Endothelial cell (in vitro differentiated cells): ENCODE measurements around the gene PCDHGA11. TPM values are rescaled to one million over a fixed set of nuclear protein-coding genes. Genes with fewer than 3 reads are reported as not detected.

ENCODE experiments used
- DNase-seq: peaks from one replicate; pipeline ENCODE4 v3.0.0; 2021; ENCODE audit warnings: low spot score
- H3K27ac Mint-ChIP-seq: one replicate; pipeline ENCODE4 v1.8.0; 2021; ENCODE audit warnings: mixed read lengths, inconsistent platforms; ENCODE audit not compliant: unreplicated experiment
- H3K27me3 Mint-ChIP-seq: one replicate; pipeline ENCODE4 v1.8.0; 2021; ENCODE audit warnings: mild to moderate bottlenecking, moderate library complexity, mixed read lengths, inconsistent platforms; ENCODE audit not compliant: unreplicated experiment
- H3K36me3 Mint-ChIP-seq: one replicate; pipeline ENCODE4 v1.8.0; 2021; ENCODE audit warnings: mild to moderate bottlenecking, low read depth, mixed read lengths, inconsistent platforms; ENCODE audit not compliant: unreplicated experiment
- H3K4me1 Mint-ChIP-seq: one replicate; pipeline ENCODE4 v1.8.0; 2021; ENCODE audit warnings: mild to moderate bottlenecking, mixed read lengths, inconsistent platforms; ENCODE audit not compliant: unreplicated experiment
- H3K4me3 Mint-ChIP-seq: one replicate; pipeline ENCODE4 v1.8.0; 2021; ENCODE audit warnings: mild to moderate bottlenecking, mixed read lengths, inconsistent platforms; ENCODE audit not compliant: unreplicated experiment
- H3K9me3 Mint-ChIP-seq: one replicate; pipeline ENCODE4 v1.8.0; 2021; ENCODE audit warnings: mixed read lengths, inconsistent platforms; ENCODE audit not compliant: unreplicated experiment
- CTCF ChIP-seq: fragments of 200-600 bp; sonication (generic); IDR thresholded peaks from one replicate; pipeline ENCODE4 v1.5.0; 2021; ENCODE audit warnings: antibody characterized with exemption; ENCODE audit not compliant: unreplicated experiment
- total RNA-seq: library from RNA; stranded (reverse); fragmentation: NEBNext Ultra II Directional; extraction: Animal tissue kit (Norgen Biotek cat#: 25700); gene quantifications from one replicate; pipeline ENCODE4 v1.2.1, GENCODE V29; 2021; ENCODE audit not compliant: unreplicated experiment

Gene PCDHGA11
- total RNA-seq, 1 donor from 2014 or later = 10.8 TPM

GRCh38 chr5:141421489-141421855 lies 621 bp downstream of the PCDHGA11 start:
- Mint-ChIP-seq H3K36me3 (peaks cover 75% of the 10 kb centered on the region), H3K4me3 (peak overlapping the region; percentile 82), H3K27me3 (peaks cover 25% of the 10 kb centered on the region), H3K27ac (no peak overlapping the region), H3K9me3 (peaks cover 40% of the 10 kb centered on the region), H3K4me1 (peaks cover 21% of the 10 kb centered on the region)
- no peak for TF ChIP-seq CTCF
- no peak for DNase-seq

DNA sequence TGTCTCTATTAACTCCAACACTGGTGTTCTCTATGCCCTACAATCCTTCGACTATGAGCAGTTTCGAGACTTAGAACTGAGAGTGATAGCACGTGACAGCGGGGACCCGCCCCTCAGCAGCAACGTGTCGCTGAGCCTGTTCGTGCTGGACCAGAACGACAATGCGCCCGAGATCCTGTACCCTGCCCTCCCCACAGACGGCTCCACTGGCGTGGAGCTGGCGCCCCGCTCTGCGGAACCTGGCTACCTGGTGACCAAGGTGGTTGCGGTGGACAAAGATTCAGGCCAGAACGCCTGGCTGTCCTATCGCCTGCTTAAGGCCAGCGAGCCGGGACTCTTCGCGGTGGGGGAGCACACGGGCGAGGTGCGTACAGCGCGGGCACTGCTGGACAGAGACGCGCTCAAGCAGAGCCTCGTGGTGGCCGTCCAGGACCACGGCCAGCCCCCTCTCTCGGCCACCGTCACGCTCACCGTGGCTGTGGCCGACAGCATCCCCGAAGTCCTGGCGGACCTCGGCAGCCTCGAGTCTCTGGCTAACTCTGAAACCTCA lies 2.0 kb downstream of the PCDHGA11 start:
- H3K27ac Mint-ChIP-seq = no peak overlapping the region
- peaks cover 17% of the 10 kb centered on the region for H3K4me1 Mint-ChIP-seq
- H3K4me3 Mint-ChIP-seq = peak overlapping the region; percentile 42
- peaks cover 24% of the 10 kb centered on the region for H3K27me3 Mint-ChIP-seq
- peaks cover 83% of the 10 kb centered on the region for H3K36me3 Mint-ChIP-seq
- TF ChIP-seq CTCF = no peak
- peaks cover 45% of the 10 kb centered on the region for H3K9me3 Mint-ChIP-seq
- DNase-seq = no peak

DNA sequence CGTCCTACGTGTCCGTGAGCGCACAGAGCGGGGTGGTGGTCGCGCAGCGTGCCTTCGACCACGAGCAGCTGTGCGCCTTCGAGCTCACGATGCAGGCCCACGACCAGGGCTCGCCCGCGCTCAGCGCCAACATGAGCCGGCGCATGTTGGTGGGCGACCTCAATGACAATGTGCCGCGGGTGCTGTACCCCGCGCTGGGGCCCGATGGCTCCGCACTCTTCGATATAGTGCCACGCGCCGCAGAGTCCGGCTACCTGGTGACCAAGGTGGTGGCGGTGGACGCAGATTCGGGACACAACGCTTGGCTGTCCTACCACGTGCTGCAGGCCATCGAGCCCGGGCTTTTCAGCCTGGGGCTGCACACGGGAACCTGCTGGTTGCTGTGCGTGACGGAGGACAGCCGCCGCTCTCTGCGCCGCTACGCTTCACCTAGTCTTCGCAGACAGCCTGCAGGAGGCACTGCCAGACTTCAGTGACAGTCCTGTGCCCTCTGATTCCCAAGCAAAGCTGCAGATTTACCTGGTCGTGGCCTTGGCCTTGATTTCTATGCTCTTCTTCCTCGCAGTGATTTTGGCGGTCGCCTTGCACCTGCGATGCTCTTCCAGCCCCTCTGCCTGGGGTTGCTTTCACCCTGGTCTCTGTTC lies 7.1 kb downstream of the PCDHGA11 start:
- Mint-ChIP-seq H3K4me3 (peak overlapping the region; percentile 88), H3K4me1 (peaks cover 2% of the 10 kb centered on the region), H3K36me3 (peaks cover 72% of the 10 kb centered on the region), H3K27ac (peak overlapping the region; percentile 82), H3K9me3 (peaks cover 41% of the 10 kb centered on the region), H3K27me3 (peaks cover 13% of the 10 kb centered on the region)
- no peak for TF ChIP-seq CTCF
- no peak for DNase-seq

- peaks cover 10% of the 10 kb centered on the region for H3K27me3 Mint-ChIP-seq
- H3K9me3 Mint-ChIP-seq = peaks cover 45% of the 10 kb centered on the region
- no peak for DNase-seq
- H3K4me3 Mint-ChIP-seq = peak within 1 kb of the TSS; percentile 85
- peak within 1 kb of the TSS; percentile 27 for H3K27ac Mint-ChIP-seq
- no peaks in the 10 kb centered on the region for H3K4me1 Mint-ChIP-seq
- no peak for TF ChIP-seq CTCF
- peaks cover 74% of the 10 kb centered on the region for H3K36me3 Mint-ChIP-seq
Measured at GRCh38 chr5:141430332-141431113, 9.7 kb downstream of the PCDHGA11 start, which contains the start of gene PCDHGA12. PCDHGA12 (plus strand) TSS chr5:141430507; CDS start chr5:141430760, 253 bp downstream.
